Endothelial cell of umbilical vein (primary cell): ENCODE data around the gene MAP3K4. TPM values are rescaled to one million over a fixed set of nuclear protein-coding genes. Genes with fewer than 3 reads are reported as not detected.

Experiments
- BruUV-seq: library from RNA; stranded (reverse); fragments of 400-500 nt; replicated peaks from 2 replicates; lab custom pipeline; 2021; lab: Mats Ljungman, UMichigan
- CTCF ChIA-PET: fragments of 300-600, 350-600 bp; sonication (Branson Sonifier 250); formaldehyde crosslinking; loops from one replicate; lab custom pipeline; 2021; ENCODE audit warnings: antibody characterized with exemption, inconsistent platforms; lab: Charles Lee
- POLR2A ChIA-PET: fragments of 300-600, 350-600 bp; sonication (Branson Sonifier 250); formaldehyde crosslinking; loops from one replicate; lab custom pipeline; 2021; ENCODE audit warnings: antibody characterized with exemption, inconsistent platforms; lab: Charles Lee
- DNase-seq: peaks from one replicate; pipeline ENCODE4 v3.0.0-alpha.2; 2011; ENCODE audit warnings: low read depth, low spot score
- FAIRE-seq: peaks from 2 replicates; lab custom pipeline; 2011; peaks lifted over from hg19 to GRCh38; lab: Jason Lieb, UNC
- H2AFZ ChIP-seq: 2 replicates; pipeline ENCODE4 v1.6.0; 2012; ENCODE audit warnings: low read depth, low read length, control low read depth, inconsistent platforms
- H3K27ac ChIP-seq: 2 replicates; pipeline ENCODE4 v1.5.1; 2011; ENCODE audit warnings: low read depth, mild to moderate bottlenecking, control low read depth, low read length, moderate library complexity; ENCODE audit not compliant: insufficient read depth
- H3K27me3 ChIP-seq, 2 experiments: 2 replicates each; pipeline versions ENCODE4 v1.6.0 to v1.6.1; 2011; ENCODE audit warnings: low read length in 2 of 2, mixed read lengths in 1 of 2; ENCODE audit not compliant: control insufficient read depth in 2 of 2, insufficient read depth in 2 of 2
- H3K36me3 ChIP-seq, 2 experiments: 2 replicates in 1 of 2; 3 replicates in 1 of 2; pipeline ENCODE4 v1.5.1; 2011; ENCODE audit warnings: low read length in 2 of 2, mild to moderate bottlenecking in 1 of 2, moderate library complexity in 1 of 2; ENCODE audit not compliant: control insufficient read depth in 2 of 2, insufficient read depth in 2 of 2; ENCODE audit errors: extremely low read depth in 1 of 2
- H3K4me1 ChIP-seq: 3 replicates; pipeline ENCODE4 v1.5.1; 2011; ENCODE audit warnings: mild to moderate bottlenecking, low read length; ENCODE audit not compliant: control insufficient read depth, insufficient read depth; ENCODE audit errors: extremely low read depth
- H3K4me2 ChIP-seq: 2 replicates; pipeline ENCODE4 v1.6.1; 2011; ENCODE audit warnings: low read length, control low read depth, mixed read lengths; ENCODE audit not compliant: insufficient read depth
- H3K4me3 ChIP-seq, 3 experiments: fragments of 200-600 bp in 1 of 3; sonication (generic), shearing (Covaris generic) in 1 of 3; replicated peaks in 1 of 3; 2 replicates each; pipeline ENCODE4 v1.5.1; 2011 to 2016; ENCODE audit warnings: control low read depth in 3 of 3, low read length in 3 of 3, mild to moderate bottlenecking in 2 of 3, inconsistent platforms in 1 of 3, low read depth in 1 of 3, moderate library complexity in 1 of 3; ENCODE audit not compliant: insufficient read depth in 1 of 3
- H3K79me2 ChIP-seq: 2 replicates; pipeline ENCODE4 v1.6.0; 2012; ENCODE audit warnings: low read length, inconsistent platforms; ENCODE audit not compliant: control insufficient read depth, insufficient read depth
- H3K9ac ChIP-seq: replicated peaks from 2 replicates; pipeline ENCODE3; 2011; ENCODE audit warnings: low read length, control low read depth; ENCODE audit not compliant: insufficient read depth; ENCODE audit errors: extremely low read depth
- H3K9me1 ChIP-seq: replicated peaks from 3 replicates; pipeline ENCODE4 v1.6.0; 2011; ENCODE audit warnings: mild to moderate bottlenecking, low read length; ENCODE audit not compliant: control insufficient read depth, insufficient read depth; ENCODE audit errors: extremely low read depth
- H3K9me3 ChIP-seq: replicated peaks from 2 replicates; pipeline ENCODE4 v1.5.1; 2012; ENCODE audit warnings: low read length, inconsistent platforms; ENCODE audit not compliant: control insufficient read depth, insufficient read depth
- H4K20me1 ChIP-seq: replicated peaks from 2 replicates; pipeline ENCODE3; 2011; ENCODE audit warnings: mild to moderate bottlenecking, low read length; ENCODE audit not compliant: control insufficient read depth, insufficient read depth; ENCODE audit errors: extremely low read depth
- EZH2 ChIP-seq: IDR thresholded peaks from 2 replicates; pipeline ENCODE4 v1.6.1; 2012; ENCODE audit warnings: borderline replicate concordance, low read depth, mild to moderate bottlenecking, moderate library complexity, low read length, inconsistent platforms; ENCODE audit not compliant: severe bottlenecking
- FOS ChIP-seq: IDR thresholded peaks from 2 replicates; pipeline ENCODE4 v1.6.1; 2011; ENCODE audit warnings: mild to moderate bottlenecking, low read length, moderate library complexity, borderline replicate concordance; ENCODE audit not compliant: insufficient read depth
- GATA2 ChIP-seq: IDR thresholded peaks from 2 replicates; pipeline ENCODE4 v1.7.0; 2011; ENCODE audit warnings: low read depth, mild to moderate bottlenecking, moderate library complexity, mixed read lengths, low read length; ENCODE audit not compliant: insufficient read length, insufficient read depth
- JUN ChIP-seq: IDR thresholded peaks from 2 replicates; pipeline ENCODE4 v1.6.1; 2011; ENCODE audit warnings: borderline replicate concordance, low read depth; ENCODE audit not compliant: insufficient read length, insufficient read depth
- MYC ChIP-seq: IDR thresholded peaks from one replicate; pipeline ENCODE4 v1.6.1; 2011; ENCODE audit warnings: mild to moderate bottlenecking, low read depth, low read length
- POLR2A ChIP-seq: IDR thresholded peaks from 2 replicates; pipeline ENCODE4 v1.6.1; 2012; ENCODE audit warnings: low read depth, mild to moderate bottlenecking, control low read depth, low read length
- POLR2AphosphoS5 ChIP-seq: IDR thresholded peaks from 2 replicates; pipeline ENCODE4 v1.6.1; 2012; ENCODE audit warnings: low read depth, mild to moderate bottlenecking, control low read depth, low read length, moderate library complexity; ENCODE audit not compliant: insufficient read depth
- dilution Hi-C: fragments of 300-500 bp; cut with MboI; formaldehyde crosslinking; loops from one replicate; pipeline ENCODE4 v1.15.0; 2019; ENCODE audit warnings: low sequenced_read_pairs; ENCODE audit not compliant: extremely low pct_ligation_motif_present
- intact Hi-C: fragments of 100-400 bp; cut with micrococcal nuclease; formaldehyde crosslinking; loops from one replicate; pipeline ENCODE4 v1.10.0; 2022
- polyA plus RNA-seq, 4 experiments: library from polyadenylated mRNA; depleted of rRNA in 3 of 4; stranded (reverse) in 3 of 4; unstranded in 1 of 4; fragments of >200 nt; gene quantifications; 2 replicates each; pipeline versions ENCODE4 v1.2.1 to v1.2.3, GENCODE V29; 2011 to 2012; ENCODE audit warnings: missing spikeins in 1 of 4
- total RNA-seq: library from RNA; stranded (reverse); gene quantifications from 2 replicates; pipeline ENCODE4 v1.2.3, GENCODE V29; 2021
- TF ChIP-seq, protein P1 (sequence below), 2 donors: IDR thresholded peaks; 1 replicate in 1 of 2; 2 replicates in 1 of 2; pipeline ENCODE4 v1.5.1; 2011; ENCODE audit warnings: low read length in 2 of 2, mild to moderate bottlenecking in 2 of 2, moderate library complexity in 2 of 2, control low read depth in 1 of 2, inconsistent platforms in 1 of 2, low read depth in 1 of 2; ENCODE audit not compliant: insufficient read depth in 1 of 2; ENCODE audit errors: extremely low read depth in 1 of 2
- TF ChIP-seq, protein P2 (sequence below): IDR thresholded peaks from 2 replicates; pipeline ENCODE4 v1.6.1; 2011; ENCODE audit not compliant: insufficient read depth, insufficient read length

MAP3K4 gene
- total and polyA plus RNA-seq, 2 donors (not counting 3 experiments of a cell fraction or from before 2014, with no cell fraction given), result 10.8 to 42.3 TPM

DNA sequence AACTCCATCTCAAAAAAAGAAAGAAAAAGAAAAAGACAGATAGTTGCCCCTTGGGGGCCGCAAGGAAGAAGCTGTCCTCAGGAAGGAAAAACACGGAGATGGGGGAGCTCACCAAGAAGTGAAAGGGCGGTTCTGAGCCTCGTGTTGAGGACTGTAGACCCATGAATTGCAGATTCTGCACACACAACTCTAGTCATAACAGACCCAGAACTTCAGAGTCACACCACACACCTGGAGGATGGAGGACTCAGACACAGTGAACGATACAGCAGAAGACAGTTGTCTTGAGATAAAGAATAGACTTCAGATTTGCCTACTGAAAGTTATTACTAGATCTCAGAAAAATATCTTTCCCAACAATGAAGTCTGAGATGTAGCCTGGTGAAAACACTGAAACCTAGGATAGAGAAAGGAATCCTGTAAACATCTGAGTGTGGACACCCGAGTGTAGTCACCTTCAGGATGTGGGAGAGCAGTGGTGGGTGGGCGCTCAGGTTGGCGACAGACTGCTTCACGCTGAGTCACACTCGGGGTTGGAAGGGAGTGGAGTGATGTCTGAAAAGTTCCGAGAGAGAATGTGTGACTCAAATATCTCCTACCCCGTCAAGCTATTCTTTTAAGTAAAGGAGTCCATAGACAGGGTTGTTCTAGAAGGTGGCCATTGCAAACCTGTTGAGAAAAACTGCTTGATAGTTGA is 88.1 kb downstream of the MAP3K4 start:
- intact Hi-C loops (no loop called here), dilution Hi-C loops (no loop called here)
- Histone ChIP-seq H2AFZ (no peak overlapping the region), H4K20me1 (no peaks in the 10 kb centered on the region), H3K4me1 (no peaks in the 10 kb centered on the region), H3K4me2 (no peak overlapping the region), H3K9me3 (no peaks in the 10 kb centered on the region), H3K79me2 (no peaks in the 10 kb centered on the region), H3K27ac (no peak overlapping the region), H3K9ac (no peak overlapping the region), H3K9me1 (no peaks in the 10 kb centered on the region), H3K27me3 (no peaks in the 10 kb centered on the region), H3K36me3 (peaks cover 6 to 9% of the 10 kb centered on the region in 2 experiments), H3K4me3 (no peak overlapping the region)
- TF ChIP-seq, protein P1, sequence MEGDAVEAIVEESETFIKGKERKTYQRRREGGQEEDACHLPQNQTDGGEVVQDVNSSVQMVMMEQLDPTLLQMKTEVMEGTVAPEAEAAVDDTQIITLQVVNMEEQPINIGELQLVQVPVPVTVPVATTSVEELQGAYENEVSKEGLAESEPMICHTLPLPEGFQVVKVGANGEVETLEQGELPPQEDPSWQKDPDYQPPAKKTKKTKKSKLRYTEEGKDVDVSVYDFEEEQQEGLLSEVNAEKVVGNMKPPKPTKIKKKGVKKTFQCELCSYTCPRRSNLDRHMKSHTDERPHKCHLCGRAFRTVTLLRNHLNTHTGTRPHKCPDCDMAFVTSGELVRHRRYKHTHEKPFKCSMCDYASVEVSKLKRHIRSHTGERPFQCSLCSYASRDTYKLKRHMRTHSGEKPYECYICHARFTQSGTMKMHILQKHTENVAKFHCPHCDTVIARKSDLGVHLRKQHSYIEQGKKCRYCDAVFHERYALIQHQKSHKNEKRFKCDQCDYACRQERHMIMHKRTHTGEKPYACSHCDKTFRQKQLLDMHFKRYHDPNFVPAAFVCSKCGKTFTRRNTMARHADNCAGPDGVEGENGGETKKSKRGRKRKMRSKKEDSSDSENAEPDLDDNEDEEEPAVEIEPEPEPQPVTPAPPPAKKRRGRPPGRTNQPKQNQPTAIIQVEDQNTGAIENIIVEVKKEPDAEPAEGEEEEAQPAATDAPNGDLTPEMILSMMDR (IDR thresholded peaks at IDR 0.05; ENCODE audit: extremely low read depth in 1 of 2, insufficient read depth in 1 of 2, low read depth in 1 of 2, low read length in 2 of 2), result no peak
- POLR2A ChIA-PET, result no interaction called here
- CTCF ChIA-PET, result interaction anchor here (1.7 kb wide), 1 partner anchor 291 kb away, joined by 4 read pairs; no protein-coding TSS in a partner anchor
- BruUV-seq, result no TSS peak
- FAIRE-seq (no peak), DNase-seq (no peak)

- DNase-seq (no peak), FAIRE-seq (no peak)
- intact Hi-C loops (no loop called here), dilution Hi-C loops (no loop called here)
- Histone ChIP-seq H2AFZ (no peak overlapping the region), H3K9ac (no peak overlapping the region), H3K27ac (no peak overlapping the region), H3K36me3 (peaks cover 6 to 8% of the 10 kb centered on the region in 2 experiments), H3K4me2 (no peak overlapping the region), H3K9me1 (no peaks in the 10 kb centered on the region), H3K79me2 (no peaks in the 10 kb centered on the region), H4K20me1 (no peaks in the 10 kb centered on the region), H3K27me3 (no peaks in the 10 kb centered on the region), H3K9me3 (no peaks in the 10 kb centered on the region), H3K4me1 (no peaks in the 10 kb centered on the region), H3K4me3 (no peak overlapping the region)
- BruUV-seq, result no TSS peak
- POLR2A ChIA-PET, result no interaction called here
- TF ChIP-seq MYC (no peak), EZH2 (no peak), GATA2 (no peak), POLR2AphosphoS5 (no peak), JUN (no peak), POLR2A (no peak), FOS (no peak)
- TF ChIP-seq, protein P2, sequence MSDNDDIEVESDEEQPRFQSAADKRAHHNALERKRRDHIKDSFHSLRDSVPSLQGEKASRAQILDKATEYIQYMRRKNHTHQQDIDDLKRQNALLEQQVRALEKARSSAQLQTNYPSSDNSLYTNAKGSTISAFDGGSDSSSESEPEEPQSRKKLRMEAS, result no peak
- TF ChIP-seq, protein P1 (IDR thresholded peaks at IDR 0.05; ENCODE audit: extremely low read depth in 1 of 2, insufficient read depth in 1 of 2, low read depth in 1 of 2, low read length in 2 of 2), result no peak
- CTCF ChIA-PET, result interaction anchor here (1.7 kb wide), 1 partner anchor 291 kb away, joined by 4 read pairs; no protein-coding TSS in a partner anchor
These were observed 88.8 kb downstream of the MAP3K4 start for GRCh38 chr6:161080263-161080970.
